Activated T-helper 17 cell treated with anti-CD3 and anti-CD28 coated beads, Interleukin-2, amount 50 U/mL, for 72 hours (primary cell): ENCODE measurements around the gene PSTPIP2. TPM values are rescaled to one million over a fixed set of nuclear protein-coding genes. Genes with fewer than 3 reads are reported as not detected.
A peak's percentile ranks its signal among the peaks of the same experiment; 100 is the strongest.
"Not testable (repeated sequence)": the region's sequence is repeated elsewhere in the genome, so short reads cannot be mapped to it uniquely, and the experiment has no call there.

ENCODE experiments used
- ATAC-seq: fragments of 150-1000 bp; cut with Tn5 transposase; replicated peaks from 2 replicates; pipeline ENCODE4 v1.10.0; 2021; ENCODE audit warnings: mild to moderate bottlenecking, moderate library complexity
- H3K27ac Mint-ChIP-seq: one replicate; pipeline ENCODE4 v1.8.0; 2022; ENCODE audit warnings: mixed read lengths
- H3K27me3 Mint-ChIP-seq: one replicate; pipeline ENCODE4 v1.8.0; 2022; ENCODE audit warnings: mixed read lengths
- H3K36me3 Mint-ChIP-seq: one replicate; pipeline ENCODE4 v1.8.0; 2022; ENCODE audit warnings: low read depth, mild to moderate bottlenecking, mixed read lengths
- H3K4me1 Mint-ChIP-seq: one replicate; pipeline ENCODE4 v1.8.0; 2022; ENCODE audit warnings: mixed read lengths
- H3K4me3 Mint-ChIP-seq: one replicate; pipeline ENCODE4 v1.8.0; 2022; ENCODE audit warnings: mild to moderate bottlenecking, mixed read lengths
- H3K9me3 Mint-ChIP-seq: one replicate; pipeline ENCODE4 v1.8.0; 2022; ENCODE audit warnings: mixed read lengths
- total RNA-seq, 2 donors: library from RNA; stranded (reverse); gene quantifications; one replicate each; pipeline ENCODE4 v1.2.3, GENCODE V29; 2022

Gene PSTPIP2
- total RNA-seq, 2 donors from 2014 or later, result 4.3 to 8.1 TPM

GRCh38 chr18:45964913-45965312 lies 107.1 kb downstream of the PSTPIP2 start:
- H3K27ac Mint-ChIP-seq, ATAC-seq, H3K27me3 Mint-ChIP-seq, H3K9me3 Mint-ChIP-seq: not testable (repeated sequence)
- H3K4me3 Mint-ChIP-seq, result peak overlapping the region; percentile 98
- peaks cover 34% of the 10 kb centered on the region for H3K4me1 Mint-ChIP-seq
- peaks cover 31% of the 10 kb centered on the region for H3K36me3 Mint-ChIP-seq

GRCh38 chr18:45962866-45963265 lies 109.2 kb downstream of the PSTPIP2 start:
- Mint-ChIP-seq H3K27me3 (no peaks in the 10 kb centered on the region), H3K4me3 (peak overlapping the region; percentile 74), H3K4me1 (peaks cover 40% of the 10 kb centered on the region), H3K9me3 (no peaks in the 10 kb centered on the region), H3K36me3 (peaks cover 31% of the 10 kb centered on the region), H3K27ac (peak overlapping the region; percentile 92)
- peak; percentile 67 for ATAC-seq

GRCh38 chr18:45962461-45962860 lies 109.6 kb downstream of the PSTPIP2 start:
- Mint-ChIP-seq H3K4me1 (peaks cover 40% of the 10 kb centered on the region), H3K4me3 (peak overlapping the region; percentile 74), H3K36me3 (peaks cover 34% of the 10 kb centered on the region), H3K9me3 (no peaks in the 10 kb centered on the region), H3K27ac (peak overlapping the region; percentile 92), H3K27me3 (no peaks in the 10 kb centered on the region)
- peak; percentile 77 for ATAC-seq

GRCh38 chr18:45959484-45959883 lies 112.6 kb downstream of the PSTPIP2 start:
- not testable (repeated sequence) for H3K27me3 Mint-ChIP-seq, ATAC-seq, H3K27ac Mint-ChIP-seq, H3K9me3 Mint-ChIP-seq, H3K4me3 Mint-ChIP-seq
- H3K4me1 Mint-ChIP-seq, result peaks cover 49% of the 10 kb centered on the region
- H3K36me3 Mint-ChIP-seq, result peaks cover 43% of the 10 kb centered on the region

GRCh38 chr18:45958730-45959129 lies 113.3 kb downstream of the PSTPIP2 start:
- peak overlapping the region; percentile 41 for H3K27ac Mint-ChIP-seq
- no peaks in the 10 kb centered on the region for H3K9me3 Mint-ChIP-seq
- H3K4me3 Mint-ChIP-seq, result peak overlapping the region; percentile 34
- H3K36me3 Mint-ChIP-seq, result peaks cover 50% of the 10 kb centered on the region
- no peaks in the 10 kb centered on the region for H3K27me3 Mint-ChIP-seq
- no peak for ATAC-seq
- peaks cover 51% of the 10 kb centered on the region for H3K4me1 Mint-ChIP-seq

GRCh38 chr18:45958027-45958426 lies 114.0 kb downstream of the PSTPIP2 start:
- Mint-ChIP-seq H3K9me3 (no peaks in the 10 kb centered on the region), H3K27ac (no peak overlapping the region), H3K27me3 (no peaks in the 10 kb centered on the region), H3K36me3 (peaks cover 57% of the 10 kb centered on the region), H3K4me1 (peaks cover 51% of the 10 kb centered on the region), H3K4me3 (no peak overlapping the region)
- ATAC-seq, result no peak

GRCh38 chr18:45957100-45957499 lies 115.0 kb downstream of the PSTPIP2 start:
- Mint-ChIP-seq H3K4me1 (peaks cover 48% of the 10 kb centered on the region), H3K27me3 (no peaks in the 10 kb centered on the region), H3K4me3 (no peak overlapping the region), H3K36me3 (peaks cover 63% of the 10 kb centered on the region), H3K9me3 (no peaks in the 10 kb centered on the region), H3K27ac (no peak overlapping the region)
- no peak for ATAC-seq

GRCh38 chr18:45954070-45954934 lies 117.8 kb downstream of the PSTPIP2 start:
- peak; percentile 45 for ATAC-seq
- Mint-ChIP-seq H3K27ac (peak overlapping the region; percentile 45), H3K36me3 (peaks cover 76% of the 10 kb centered on the region), H3K9me3 (no peaks in the 10 kb centered on the region), H3K27me3 (no peaks in the 10 kb centered on the region), H3K4me1 (peaks cover 30% of the 10 kb centered on the region), H3K4me3 (no peak overlapping the region)

- no peak for ATAC-seq
- no peak overlapping the region for H3K4me3 Mint-ChIP-seq
- no peaks in the 10 kb centered on the region for H3K9me3 Mint-ChIP-seq
- no peak overlapping the region for H3K27ac Mint-ChIP-seq
- peaks cover 25% of the 10 kb centered on the region for H3K4me1 Mint-ChIP-seq
- H3K36me3 Mint-ChIP-seq, result peaks cover 100% of the 10 kb centered on the region
- no peaks in the 10 kb centered on the region for H3K27me3 Mint-ChIP-seq
Measured at GRCh38 chr18:45951016-45951714, 120.9 kb downstream of the PSTPIP2 start.

GRCh38 chr18:45945669-45946068 lies 126.4 kb downstream of the PSTPIP2 start:
- Mint-ChIP-seq H3K27me3 (no peaks in the 10 kb centered on the region), H3K9me3 (no peaks in the 10 kb centered on the region), H3K36me3 (peaks cover 100% of the 10 kb centered on the region), H3K27ac (no peak overlapping the region), H3K4me1 (peaks cover 8% of the 10 kb centered on the region), H3K4me3 (no peak overlapping the region)
- ATAC-seq, result no peak

GRCh38 chr18:45940724-45941123 lies 131.3 kb downstream of the PSTPIP2 start:
- peaks cover 92% of the 10 kb centered on the region for H3K36me3 Mint-ChIP-seq
- H3K27ac Mint-ChIP-seq, result peak overlapping the region; percentile 2
- no peaks in the 10 kb centered on the region for H3K27me3 Mint-ChIP-seq
- no peaks in the 10 kb centered on the region for H3K9me3 Mint-ChIP-seq
- peak; percentile 71 for ATAC-seq
- peak overlapping the region; percentile 1 for H3K4me3 Mint-ChIP-seq
- H3K4me1 Mint-ChIP-seq, result peaks cover 33% of the 10 kb centered on the region

- H3K4me3 Mint-ChIP-seq, result no peak overlapping the region
- H3K36me3 Mint-ChIP-seq, result peaks cover 90% of the 10 kb centered on the region
- H3K27me3 Mint-ChIP-seq, result no peaks in the 10 kb centered on the region
- peaks cover 35% of the 10 kb centered on the region for H3K4me1 Mint-ChIP-seq
- no peak for ATAC-seq
- H3K9me3 Mint-ChIP-seq, result no peaks in the 10 kb centered on the region
- H3K27ac Mint-ChIP-seq, result no peak overlapping the region
Measured at GRCh38 chr18:45939236-45939635, 132.8 kb downstream of the PSTPIP2 start.

GRCh38 chr18:45938488-45938935 lies 133.5 kb downstream of the PSTPIP2 start:
- peak; percentile 74 for ATAC-seq
- H3K36me3 Mint-ChIP-seq, result peaks cover 89% of the 10 kb centered on the region
- no peaks in the 10 kb centered on the region for H3K9me3 Mint-ChIP-seq
- peak overlapping the region; percentile 24 for H3K27ac Mint-ChIP-seq
- H3K4me1 Mint-ChIP-seq, result peaks cover 35% of the 10 kb centered on the region
- H3K27me3 Mint-ChIP-seq, result no peaks in the 10 kb centered on the region
- H3K4me3 Mint-ChIP-seq, result peak overlapping the region; percentile 3

- peak; percentile 77 for ATAC-seq
- H3K4me3 Mint-ChIP-seq, result peak overlapping the region; percentile 3
- H3K36me3 Mint-ChIP-seq, result peaks cover 89% of the 10 kb centered on the region
- peak overlapping the region; percentile 28 for H3K27ac Mint-ChIP-seq
- no peaks in the 10 kb centered on the region for H3K9me3 Mint-ChIP-seq
- H3K27me3 Mint-ChIP-seq, result no peaks in the 10 kb centered on the region
- H3K4me1 Mint-ChIP-seq, result peaks cover 27% of the 10 kb centered on the region
Measured at GRCh38 chr18:45935591-45936335, 136.3 kb downstream of the PSTPIP2 start.
